HepG2 (cell line): Measurements from ENCODE around the gene HDAC4. TPM values are rescaled to one million over a fixed set of nuclear protein-coding genes. Genes with fewer than 3 reads are reported as not detected.

Experiments used
- ATF4 ChIP-seq, 2 experiments: fragments of 450-650 bp in 1 of 2; sonication (generic) in 1 of 2; formaldehyde crosslinking; IDR thresholded peaks; 2 replicates each; pipeline versions ENCODE4 v1.5.0 to v1.8.0; 2020 to 2022; ENCODE audit warnings: mild to moderate bottlenecking in 1 of 2, missing genetic modification reagents in 1 of 2
- CBFB ChIP-seq: sonication (generic); formaldehyde crosslinking; IDR thresholded peaks from 2 replicates; pipeline ENCODE4 v1.4.0; 2020; ENCODE audit warnings: missing genetic modification reagents
- DRAP1 ChIP-seq: IDR thresholded peaks from 2 replicates; pipeline ENCODE4 v1.6.1; 2016; ENCODE audit warnings: missing genetic modification reagents, missing compliant biosample characterization
- HINFP ChIP-seq: sonication (generic); formaldehyde crosslinking; IDR thresholded peaks from 2 replicates; pipeline ENCODE4 v1.4.0; 2020; ENCODE audit warnings: low read depth, mild to moderate bottlenecking, missing genetic modification reagents
- HIVEP1 ChIP-seq: sonication (generic); formaldehyde crosslinking; IDR thresholded peaks from 2 replicates; pipeline ENCODE4 v1.4.0; 2020; ENCODE audit warnings: mild to moderate bottlenecking, missing genetic modification reagents
- IKZF4 ChIP-seq: sonication (generic); formaldehyde crosslinking; IDR thresholded peaks from 2 replicates; pipeline ENCODE4 v1.5.1; 2020; ENCODE audit warnings: borderline replicate concordance, mild to moderate bottlenecking, low read depth, missing genetic modification reagents; ENCODE audit errors: not compliant biosample characterization
- MTF2 ChIP-seq: sonication (generic); formaldehyde crosslinking; IDR thresholded peaks from 2 replicates; pipeline ENCODE4 v1.5.0; 2020; ENCODE audit warnings: missing genetic modification reagents, borderline replicate concordance
- NCOA1 ChIP-seq: sonication (generic); formaldehyde crosslinking; IDR thresholded peaks from 2 replicates; pipeline ENCODE4 v1.9.0; 2021; ENCODE audit warnings: missing genetic modification reagents
- NFYC ChIP-seq: IDR thresholded peaks from 2 replicates; pipeline ENCODE4 v1.6.1; 2016; ENCODE audit warnings: missing genetic modification reagents, missing compliant biosample characterization
- NONO ChIP-seq, 2 experiments: fragments of 450-650 bp in 1 of 2; sonication (generic) in 1 of 2; formaldehyde crosslinking in 1 of 2; IDR thresholded peaks in 1 of 2; conservative IDR thresholded peaks in 1 of 2; 2 replicates each; pipeline versions ENCODE4 v1.6.1 to v1.8.0; 2017 to 2022; ENCODE audit warnings: mild to moderate bottlenecking in 1 of 2, missing genetic modification reagents in 1 of 2, moderate library complexity in 1 of 2
- RBAK ChIP-seq: sonication (generic); formaldehyde crosslinking; IDR thresholded peaks from 2 replicates; pipeline ENCODE4 v1.5.1; 2020; ENCODE audit warnings: mild to moderate bottlenecking, missing genetic modification reagents
- RFXANK ChIP-seq: IDR thresholded peaks from 2 replicates; pipeline ENCODE4 v1.6.1; 2016
- TBL1XR1 ChIP-seq: fragments of 150-350 bp; IDR thresholded peaks from 2 replicates; pipeline ENCODE4 v1.6.1; 2014; ENCODE audit warnings: borderline replicate concordance, low read length; ENCODE audit not compliant: partially characterized antibody
- THAP11 ChIP-seq: IDR thresholded peaks from 2 replicates; pipeline ENCODE4 v1.6.1; 2016; ENCODE audit warnings: missing biosample characterization, missing genetic modification reagents
- ZFP37 ChIP-seq: sonication (generic); formaldehyde crosslinking; IDR thresholded peaks from 2 replicates; pipeline ENCODE4 v1.4.0; 2020; ENCODE audit warnings: missing genetic modification reagents, borderline replicate concordance
- ZNF18 ChIP-seq: sonication (generic); formaldehyde crosslinking; IDR thresholded peaks from 2 replicates; pipeline ENCODE4 v1.8.0; 2022; ENCODE audit warnings: mild to moderate bottlenecking, missing genetic modification reagents; ENCODE audit not compliant: insufficient replicate concordance
- ZNF280B ChIP-seq: sonication (generic); formaldehyde crosslinking; IDR thresholded peaks from 2 replicates; pipeline ENCODE4 v1.5.0; 2020; ENCODE audit warnings: missing genetic modification reagents, mild to moderate bottlenecking, borderline replicate concordance
- ZNF510 ChIP-seq: sonication (generic); formaldehyde crosslinking; IDR thresholded peaks from 2 replicates; pipeline ENCODE4 v1.4.0; 2020; ENCODE audit warnings: low read depth, mild to moderate bottlenecking, missing genetic modification reagents
- ZNF556 ChIP-seq: sonication (generic); formaldehyde crosslinking; IDR thresholded peaks from 2 replicates; pipeline ENCODE4 v1.4.0; 2020; ENCODE audit warnings: mild to moderate bottlenecking, missing genetic modification reagents, borderline replicate concordance
- ZNF558 ChIP-seq: sonication (generic); formaldehyde crosslinking; IDR thresholded peaks from 2 replicates; pipeline ENCODE4 v1.9.0; 2022; ENCODE audit warnings: mild to moderate bottlenecking, missing genetic modification reagents, borderline replicate concordance
- ZNF703 ChIP-seq: sonication (generic); formaldehyde crosslinking; IDR thresholded peaks from 2 replicates; pipeline ENCODE4 v1.5.1; 2020; ENCODE audit warnings: missing genetic modification reagents, mild to moderate bottlenecking, moderate library complexity, borderline replicate concordance
- ZNF709 ChIP-seq: sonication (generic); formaldehyde crosslinking; IDR thresholded peaks from 2 replicates; pipeline ENCODE4 v1.5.0; 2020; ENCODE audit warnings: mild to moderate bottlenecking, missing genetic modification reagents
- polyA plus RNA-seq, 8 experiments: library from polyadenylated mRNA; depleted of rRNA in 3 of 8; stranded (reverse) in 7 of 8; unstranded in 1 of 8; fragments of >200 nt; fragmentation: Illumina TruSeq in 4 of 8; extraction: Trizol in 4 of 8; gene quantifications; 2 replicates each; pipeline versions ENCODE4 v1.2.1 to v1.2.3, GENCODE V29; 2011 to 2016; ENCODE audit warnings: low read depth in 4 of 8, missing spikeins in 1 of 8, mixed read lengths in 1 of 8; ENCODE audit not compliant: insufficient read depth in 1 of 8
- total RNA-seq, 5 experiments: library from RNA; depleted of rRNA; stranded (reverse); fragments of >200 nt; fragmentation: Illumina TruSeq; extraction: Trizol; gene quantifications; 2 replicates each; pipeline ENCODE4 v1.2.3, GENCODE V29; 2016; ENCODE audit warnings: low read depth in 1 of 5

HDAC4 gene
- total and polyA plus RNA-seq, 2 of the 13 experiments (the other 11 are each of a cell fraction or from before 2014, with no cell fraction given), result 10.1 to 11.5 TPM

GRCh38 chr2:239297142-239298004, 103.4 kb downstream of the HDAC4 start (continued):
- TF ChIP-seq HINFP (0 out of 2 replicates have a peak, but pooled peaks have one; percentile 34), NONO (IDR thresholded peaks at IDR 0.05) (no peak), NONO (CRISPR knock-in tag; conservative IDR thresholded peaks at IDR 0.05) (0 out of 2 replicates have a peak, but pooled peaks have one; percentile 47), ZNF703 (CRISPR knock-in tag) (no peak; the same call in 1 of the 2 replicates), RFXANK (CRISPR knock-in tag) (no peak), ZNF558 (no peak), HIVEP1 (CRISPR knock-in tag) (no peak; the same call in 1 of the 2 replicates), ZFP37 (CRISPR knock-in tag) (no peak), ZNF510 (CRISPR knock-in tag) (no peak), NCOA1 (CRISPR knock-in tag) (no peak), ZNF280B (CRISPR knock-in tag) (peak; percentile 86), ATF4 (CRISPR knock-in tag; IDR thresholded peaks at IDR 0.05) (no peak), ZNF709 (CRISPR knock-in tag) (peak; percentile 58; the same call in 1 of the 2 replicates), DRAP1 (CRISPR knock-in tag) (no peak), ZNF556 (CRISPR knock-in tag) (no peak), TBL1XR1 (no peak), RBAK (CRISPR knock-in tag) (no peak), NFYC (CRISPR knock-in tag) (no peak), MTF2 (no peak), ZNF18 (no peak), CBFB (CRISPR knock-in tag) (no peak), THAP11 (CRISPR knock-in tag) (no peak), IKZF4 (CRISPR knock-in tag) (no peak)
